WTC11 (cell line): ENCODE measurements around the gene NAP1L5.

Source experiments
- CTCF ChIP-seq: fragments of 200-600 bp; IDR thresholded peaks from 2 replicates; pipeline ENCODE4 v1.8.0; 2022; ENCODE audit warnings: antibody characterized with exemption
- NFYB ChIP-seq: sonication (generic); formaldehyde crosslinking; conservative IDR thresholded peaks from 2 replicates; pipeline ENCODE4 v1.8.0; 2022; ENCODE audit warnings: low read depth, missing genetic modification reagents
- TCF7 ChIP-seq: sonication (generic); formaldehyde crosslinking; IDR thresholded peaks from 2 replicates; pipeline ENCODE4 v1.8.0; 2022; ENCODE audit warnings: mild to moderate bottlenecking, low read depth, missing genetic modification reagents, moderate library complexity
- ZBTB43 ChIP-seq: sonication (generic); formaldehyde crosslinking; IDR thresholded peaks from 2 replicates; pipeline ENCODE4 v1.8.1; 2023; ENCODE audit warnings: mild to moderate bottlenecking, missing genetic modification reagents

GRCh38 chr4:88709989-88710388 lies 12.4 kb upstream of the NAP1L5 start:
- TF ChIP-seq TCF7 (CRISPR knock-in tag) (no peak), CTCF (no peak), ZBTB43 (no peak), NFYB (no peak)
